GM21526 (cell line): ENCODE data around the gene TAS2R60.
"Not testable (repeated sequence)": the region's sequence is repeated elsewhere in the genome, so short reads cannot be mapped to it uniquely, and the experiment has no call there.

Source experiments
- ATAC-seq: cut with Tn5 transposase; IDR thresholded peaks from one replicate; pipeline ENCODE4 v1.9.1; 2021; ENCODE audit warnings: moderate library complexity; ENCODE audit not compliant: unreplicated experiment, low FRiP score

TAS2R60 gene

DNA sequence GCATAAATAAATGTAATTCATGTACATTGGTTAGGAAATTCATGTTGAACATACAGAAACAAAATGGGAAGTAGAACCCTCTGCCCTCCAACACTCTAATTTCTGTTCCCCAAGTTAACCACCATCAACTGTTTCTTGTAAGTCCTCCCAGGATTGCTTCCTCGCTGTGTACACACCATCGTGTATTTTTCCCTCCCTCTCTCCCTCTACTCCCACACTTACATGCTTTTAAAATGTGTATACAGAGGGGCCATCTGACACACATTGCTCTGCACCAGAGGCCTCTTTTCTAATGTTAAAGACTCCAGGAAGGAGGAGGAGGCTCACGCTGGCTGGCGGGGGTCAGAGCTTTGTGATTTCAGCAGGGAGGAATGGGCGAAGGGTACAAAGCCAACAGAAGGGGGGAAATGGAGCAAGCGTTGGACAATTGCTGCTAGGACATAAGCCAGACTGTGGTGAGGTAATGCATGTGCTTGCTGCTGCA is 32.7 kb upstream of the TAS2R60 start:
- no peak for ATAC-seq

GRCh38 chr7:143411976-143412708 is 31.1 kb upstream of the TAS2R60 start:
- no peak for ATAC-seq

DNA sequence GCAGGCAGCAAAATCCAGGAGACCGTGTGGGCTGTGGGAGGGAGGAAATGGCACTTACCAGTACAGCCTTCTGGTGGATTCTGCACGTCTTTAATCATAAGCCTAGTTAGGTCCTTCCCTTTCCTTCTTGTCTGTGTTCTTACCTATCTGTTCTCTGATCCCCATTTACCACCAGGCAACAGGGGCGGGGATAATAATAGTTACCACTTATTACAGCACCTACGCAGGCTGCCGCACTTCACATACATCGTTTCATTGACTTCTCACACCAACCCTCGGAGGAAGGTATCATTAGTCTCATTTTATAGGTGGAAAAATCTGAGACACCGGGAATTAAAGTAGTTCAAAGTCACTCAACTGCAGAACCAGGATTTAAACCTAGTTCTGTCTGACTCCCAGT is 30.1 kb upstream of the TAS2R60 start:
- ATAC-seq = no peak

GRCh38 chr7:143415209-143415608 is 28.0 kb upstream of the TAS2R60 start:
- not testable (repeated sequence) for ATAC-seq

GRCh38 chr7:143415742-143416397 is 27.4 kb upstream of the TAS2R60 start:
- ATAC-seq = no peak

- ATAC-seq = peak; percentile 73
Measured at GRCh38 chr7:143416565-143417149, 26.6 kb upstream of the TAS2R60 start.

- no peak for ATAC-seq
Measured at GRCh38 chr7:143417734-143418383, 25.4 kb upstream of the TAS2R60 start.

GRCh38 chr7:143418681-143419458 is 24.4 kb upstream of the TAS2R60 start:
- no peak for ATAC-seq

DNA sequence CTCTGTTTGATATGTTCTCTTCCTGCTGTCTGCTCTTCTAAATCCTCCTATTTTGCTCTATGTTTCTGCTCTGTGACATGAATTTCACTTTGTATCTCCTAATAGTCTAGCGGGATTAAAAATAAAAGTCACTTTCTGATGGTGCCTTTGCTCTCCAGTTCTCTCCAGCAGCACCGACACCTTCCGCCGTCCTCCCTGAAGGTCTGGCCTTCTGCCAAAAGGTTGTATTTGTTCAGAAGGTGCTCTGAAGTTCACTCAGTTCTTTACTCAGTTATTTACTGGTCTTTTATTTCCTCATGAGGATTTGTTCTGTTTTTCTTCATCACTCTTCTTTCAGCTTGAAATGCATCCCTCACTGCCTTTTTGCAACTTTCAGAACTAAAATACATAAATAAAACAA is 23.4 kb upstream of the TAS2R60 start:
- ATAC-seq = no peak

- ATAC-seq = not testable (repeated sequence)
Measured at GRCh38 chr7:143420624-143421023, 22.6 kb upstream of the TAS2R60 start.

- no peak for ATAC-seq
Measured at GRCh38 chr7:143422033-143422432, 21.2 kb upstream of the TAS2R60 start.

DNA sequence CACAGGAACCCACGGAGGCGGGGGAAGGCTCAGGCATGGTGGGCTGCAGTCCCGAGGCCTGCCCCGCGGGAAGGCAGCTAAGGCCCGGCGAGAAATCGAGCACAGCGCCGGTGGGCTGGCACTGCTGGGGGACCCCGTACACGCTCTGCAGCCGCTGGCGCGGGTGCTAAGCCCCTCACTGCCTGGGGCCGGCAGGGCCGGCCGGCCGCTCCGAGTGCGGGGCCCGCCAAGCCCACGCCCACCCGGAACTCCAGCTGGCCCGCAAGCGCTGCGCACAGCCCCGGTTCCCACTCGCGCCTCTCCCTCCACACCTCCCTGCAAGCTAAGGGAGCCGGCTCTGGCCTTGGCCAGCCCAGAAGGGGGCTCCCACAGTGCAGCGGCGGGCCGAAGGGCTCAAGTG is 18.8 kb upstream of the TAS2R60 start:
- not testable (repeated sequence) for ATAC-seq

DNA sequence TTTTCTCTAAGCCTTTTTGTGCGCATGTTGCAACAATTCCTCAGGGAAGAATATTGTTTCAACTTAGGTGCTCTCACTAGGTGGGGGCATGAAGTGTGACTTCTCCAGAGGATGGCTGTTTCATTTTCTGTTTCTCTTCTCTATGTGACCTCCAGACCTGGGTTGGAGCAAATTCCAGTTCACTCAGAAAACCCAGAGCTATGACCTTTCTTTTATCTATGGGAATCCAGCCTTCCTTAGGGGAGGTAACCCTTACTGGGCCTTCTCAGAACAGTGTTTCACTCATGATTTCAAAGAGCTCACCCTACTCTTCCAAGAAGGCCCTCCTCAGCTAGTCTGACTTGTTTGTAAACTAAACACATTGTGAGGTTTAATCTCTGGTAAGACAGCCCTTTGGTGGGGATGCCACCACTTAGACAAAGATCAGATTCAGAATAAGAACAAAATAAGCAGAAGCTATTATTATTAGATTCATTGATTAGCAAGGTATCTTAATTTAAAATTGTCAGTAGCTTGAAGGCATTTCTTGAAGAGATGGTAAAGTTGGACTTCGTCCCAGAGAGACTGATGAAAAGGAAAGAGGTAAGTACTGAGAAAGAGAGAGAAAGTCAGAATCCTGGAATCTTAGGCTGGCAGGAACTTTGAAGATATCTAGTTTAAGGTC is 16.6 kb upstream of the TAS2R60 start:
- no peak for ATAC-seq

GRCh38 chr7:143429770-143430698 is 13.2 kb upstream of the TAS2R60 start:
- no peak for ATAC-seq

DNA sequence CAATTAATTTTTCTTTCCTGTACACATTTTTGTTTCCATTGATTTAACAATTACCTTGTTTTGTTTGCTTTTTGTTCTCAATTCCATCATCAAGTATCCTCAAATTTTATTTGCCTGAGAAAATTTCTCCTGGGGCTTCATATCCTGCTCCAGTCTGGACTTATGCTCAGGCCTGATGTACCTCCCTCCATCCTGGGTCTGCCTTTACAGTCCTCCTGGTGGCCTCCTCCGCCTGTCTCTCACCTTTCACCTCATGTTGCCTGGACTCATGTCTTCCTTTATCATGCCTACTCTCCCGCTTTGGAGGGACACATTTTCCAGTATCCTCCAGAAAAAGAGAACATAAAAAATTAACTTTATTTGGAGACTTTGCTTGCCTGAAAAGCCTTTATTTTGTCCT is 12.1 kb upstream of the TAS2R60 start:
- no peak for ATAC-seq

GRCh38 chr7:143433759-143434158 is 9.5 kb upstream of the TAS2R60 start:
- ATAC-seq = no peak

- no peak for ATAC-seq
Measured at GRCh38 chr7:143434660-143435059, 8.6 kb upstream of the TAS2R60 start.

GRCh38 chr7:143435266-143435665 is 8.0 kb upstream of the TAS2R60 start:
- no peak for ATAC-seq
